GM19035 (cell line): ENCODE data around the gene PSRC1.
"Not testable (repeated sequence)": the region's sequence is repeated elsewhere in the genome, so short reads cannot be mapped to it uniquely, and the experiment has no call there.

Experiments
- ATAC-seq: cut with Tn5 transposase; IDR thresholded peaks from one replicate; pipeline ENCODE4 v1.9.1; 2021; ENCODE audit not compliant: unreplicated experiment

The PSRC1 gene

GRCh38 chr1:109282952-109283747 lies at the start of gene PSRC1:
PSRC1 (minus strand) TSS chr1:109283145.
- ATAC-seq, result peak; percentile 96

DNA sequence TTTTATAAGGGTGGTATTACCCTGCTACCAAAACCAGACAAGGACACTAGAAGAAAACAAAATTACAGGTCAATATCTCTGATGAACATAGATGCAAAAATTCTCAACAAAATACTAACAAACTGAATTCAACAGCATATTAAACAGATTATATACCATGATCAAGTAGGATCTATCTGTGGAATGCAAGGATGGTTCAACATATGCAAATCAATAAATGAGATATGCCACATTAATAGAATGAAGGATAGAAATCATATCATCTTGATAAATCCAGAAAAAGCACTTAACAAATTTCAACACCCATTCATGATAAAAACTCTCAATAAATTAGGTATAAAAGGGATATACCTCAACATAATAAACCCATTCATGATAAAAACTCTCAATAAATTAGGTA lies 48.2 kb upstream of the PSRC1 start:
- ATAC-seq, result no peak

DNA sequence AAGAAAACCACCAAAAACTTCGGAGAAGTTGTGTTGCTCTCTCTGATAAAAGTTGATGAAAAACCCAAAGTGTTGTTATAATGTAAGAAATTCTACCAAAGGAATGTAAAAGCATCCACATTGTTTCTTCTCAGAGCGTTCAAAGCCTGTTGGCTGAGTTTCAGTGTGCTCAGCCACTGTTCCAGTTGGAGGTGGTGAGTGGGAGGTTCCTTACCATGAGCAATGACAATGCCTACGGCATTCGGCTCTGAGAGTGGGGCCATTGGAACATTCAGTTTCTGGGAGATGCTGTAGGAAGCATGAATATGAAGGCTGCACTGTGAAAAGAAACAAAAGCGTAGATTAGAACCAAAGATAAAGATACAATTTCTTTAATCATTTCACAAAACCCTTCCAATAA lies 44.3 kb upstream of the PSRC1 start:
- no peak for ATAC-seq

DNA sequence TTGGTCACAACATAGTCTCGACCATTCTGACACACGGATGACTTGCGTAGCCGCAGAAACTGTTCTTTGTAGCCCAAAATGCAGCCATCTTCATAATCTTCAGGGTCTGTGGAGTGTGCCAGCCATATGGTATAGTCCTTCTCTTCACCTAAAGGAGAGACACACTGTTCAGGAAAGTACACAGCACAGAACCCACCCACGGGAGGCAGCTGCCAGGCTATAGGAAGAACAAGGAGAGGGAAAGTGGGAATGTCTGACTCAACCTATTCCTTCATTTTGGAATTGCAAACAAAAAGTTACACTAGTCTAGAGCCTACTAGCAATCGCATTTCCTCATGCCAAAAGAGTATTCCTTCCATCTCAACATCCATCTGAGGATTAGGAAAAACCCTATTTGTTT lies 40.0 kb upstream of the PSRC1 start:
- no peak for ATAC-seq

GRCh38 chr1:109319114-109319513 lies 36.2 kb upstream of the PSRC1 start:
- no peak for ATAC-seq

DNA sequence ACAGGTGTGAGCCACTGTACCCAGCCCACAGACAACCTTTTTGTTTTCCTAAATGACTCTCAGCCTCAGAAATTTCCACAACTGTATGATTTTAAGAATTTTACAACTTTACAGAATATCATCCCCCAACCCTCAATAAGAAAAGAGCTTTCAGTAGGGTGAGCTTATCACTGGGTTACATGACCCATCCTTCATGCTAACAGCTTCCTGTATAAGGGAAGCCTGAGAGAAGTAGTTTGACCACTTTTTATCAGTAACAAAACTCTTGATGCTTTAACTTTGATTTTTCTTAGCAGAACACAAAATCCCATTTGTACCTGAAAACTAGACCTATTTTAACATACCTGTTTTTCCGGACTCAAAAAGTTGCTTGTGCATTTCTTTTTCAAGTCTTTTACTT lies 33.6 kb upstream of the PSRC1 start:
- ATAC-seq, result no peak

GRCh38 chr1:109315288-109315687 lies 32.3 kb upstream of the PSRC1 start:
- ATAC-seq, result no peak

GRCh38 chr1:109314795-109315194 lies 31.9 kb upstream of the PSRC1 start:
- ATAC-seq, result no peak

GRCh38 chr1:109312978-109313775 lies 30.2 kb upstream of the PSRC1 start:
- ATAC-seq, result no peak

- no peak for ATAC-seq
These were observed 29.3 kb upstream of the PSRC1 start for GRCh38 chr1:109312246-109312645.

DNA sequence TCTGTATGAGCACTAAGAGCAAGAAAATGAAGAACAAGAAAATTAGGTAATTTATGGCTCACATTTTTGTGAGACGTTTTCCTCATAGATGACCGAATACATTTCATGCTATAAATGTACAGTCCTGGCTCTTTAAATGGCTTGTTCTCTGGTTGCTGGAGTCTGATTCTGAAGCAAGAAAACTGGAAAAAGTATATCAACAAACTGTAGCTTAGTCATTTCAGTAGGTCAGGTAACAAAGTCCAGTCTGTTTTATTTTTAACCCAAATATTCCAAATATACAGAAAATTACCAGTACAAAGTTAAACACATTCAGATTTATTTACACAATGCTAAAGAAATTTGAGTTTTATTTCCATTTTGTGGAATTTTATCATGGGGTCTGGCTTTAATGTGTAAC lies 26.4 kb upstream of the PSRC1 start:
- ATAC-seq, result no peak

DNA sequence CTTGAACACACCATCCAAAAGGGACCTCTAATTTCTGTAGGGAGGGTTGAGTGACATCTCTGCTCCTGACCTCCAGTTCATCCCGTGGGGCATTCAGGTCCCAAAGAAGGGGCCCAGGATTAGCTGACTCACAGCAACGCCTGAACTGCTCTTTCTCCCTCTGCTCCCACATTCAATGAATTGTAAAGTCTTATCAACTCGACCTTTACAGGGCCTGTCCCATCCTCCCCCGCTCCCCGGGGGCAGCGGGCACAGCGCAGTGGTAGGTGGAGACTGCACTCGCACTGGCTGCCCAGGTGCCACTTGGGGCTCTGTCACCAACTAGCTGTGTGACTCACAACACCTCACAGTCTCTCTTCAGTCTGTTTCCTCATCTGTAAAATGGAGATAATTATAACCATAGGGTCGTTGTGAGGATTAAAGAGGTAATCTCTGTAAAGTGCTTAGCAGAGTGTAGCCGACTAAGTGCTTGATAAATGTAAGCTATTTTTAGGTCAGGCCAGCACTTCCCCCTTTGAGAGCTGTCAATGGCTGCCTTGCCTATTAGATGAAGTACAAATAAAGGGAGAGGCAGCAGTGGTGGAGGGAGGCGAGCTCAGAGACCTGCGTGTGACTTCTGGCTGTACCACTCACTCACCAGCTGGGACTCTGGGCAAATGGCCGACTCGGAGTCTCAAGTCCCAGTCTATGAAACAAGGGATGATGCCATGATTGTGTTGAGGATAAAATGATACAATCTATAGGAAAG lies 24.5 kb upstream of the PSRC1 start:
- no peak for ATAC-seq

DNA sequence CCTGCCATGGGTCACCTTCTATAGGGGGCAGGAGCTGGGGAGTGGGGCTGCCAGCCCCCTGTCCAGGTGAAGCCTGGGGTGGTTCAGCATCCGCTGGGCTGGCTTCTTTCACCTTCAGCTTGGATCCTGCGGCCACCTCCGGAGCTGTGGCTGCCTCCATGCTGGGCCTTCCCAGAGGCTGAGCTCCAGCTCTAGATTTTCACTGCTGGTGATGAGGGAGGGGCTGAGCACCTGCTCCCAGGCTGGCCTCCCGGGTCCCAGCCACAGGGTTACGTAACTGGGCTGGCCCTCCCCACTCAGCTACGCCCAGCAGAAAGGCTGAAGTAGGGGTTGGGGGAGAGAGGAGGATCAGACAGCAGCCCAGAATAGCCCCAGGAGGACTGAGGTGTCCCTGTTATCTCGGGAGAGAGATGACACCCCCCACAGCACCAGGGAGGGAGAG lies 23.9 kb upstream of the PSRC1 start, which contains the start of gene MYBPHL:
Gene MYBPHL, minus strand, starts transcription at position 180 of the 442 bp plus-strand sequence. Its CDS starts 20 bp downstream, at position 160.
- no peak for ATAC-seq

GRCh38 chr1:109305991-109306390 lies 23.0 kb upstream of the PSRC1 start:
- ATAC-seq, result not testable (repeated sequence)

DNA sequence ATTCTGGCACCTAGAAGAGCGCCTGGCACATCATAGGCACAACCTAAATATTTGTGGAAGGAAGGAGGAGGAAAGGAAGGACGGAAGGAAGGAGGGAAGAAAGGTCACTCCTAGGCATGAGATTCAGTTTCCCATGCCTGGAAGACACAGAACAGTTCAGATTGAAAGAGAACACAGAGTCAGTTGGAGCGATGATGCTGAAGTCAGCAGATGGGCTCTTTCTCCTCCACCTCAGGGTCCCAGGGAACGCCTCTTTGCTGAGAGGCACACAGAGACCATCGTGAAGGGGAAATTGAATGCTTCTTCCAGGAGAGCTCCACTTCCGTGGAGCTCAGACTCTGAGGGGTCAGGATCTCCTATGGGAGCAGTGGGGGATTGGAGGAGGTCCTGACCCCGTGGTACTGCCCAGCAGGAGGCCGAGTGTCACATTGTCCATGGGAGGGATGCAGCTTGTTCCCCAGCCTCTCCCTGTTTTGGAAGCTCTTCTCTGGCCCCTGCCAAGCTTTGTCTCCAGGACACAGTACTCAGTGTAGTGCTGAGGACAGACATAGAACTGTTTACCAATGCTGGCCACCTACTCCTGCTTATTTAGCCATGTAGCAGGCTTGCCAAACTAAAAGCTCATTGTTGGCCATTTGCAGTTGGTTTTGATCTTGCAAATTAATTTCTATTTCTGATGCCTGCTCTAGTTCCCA lies 21.4 kb upstream of the PSRC1 start:
- no peak for ATAC-seq

DNA sequence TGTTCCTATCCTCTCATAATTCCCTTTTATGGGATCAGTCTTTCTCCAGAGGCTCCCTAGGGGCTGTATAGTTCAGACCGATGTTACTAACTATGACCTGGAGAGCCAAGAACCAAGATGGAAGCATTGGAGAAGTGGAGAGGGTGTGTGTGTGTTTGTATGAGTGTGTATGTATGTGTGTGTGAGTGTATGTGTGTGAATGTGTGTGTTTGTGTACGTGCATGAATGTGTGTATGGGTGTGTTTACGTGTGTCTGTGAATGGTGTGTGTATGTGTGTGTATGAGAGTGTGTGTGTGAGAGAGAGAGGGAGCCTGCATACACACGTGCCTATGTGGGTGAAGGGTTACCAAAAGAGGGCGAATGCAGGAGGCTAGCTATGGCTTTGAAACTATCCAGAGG lies 18.9 kb upstream of the PSRC1 start:
- no peak for ATAC-seq

DNA sequence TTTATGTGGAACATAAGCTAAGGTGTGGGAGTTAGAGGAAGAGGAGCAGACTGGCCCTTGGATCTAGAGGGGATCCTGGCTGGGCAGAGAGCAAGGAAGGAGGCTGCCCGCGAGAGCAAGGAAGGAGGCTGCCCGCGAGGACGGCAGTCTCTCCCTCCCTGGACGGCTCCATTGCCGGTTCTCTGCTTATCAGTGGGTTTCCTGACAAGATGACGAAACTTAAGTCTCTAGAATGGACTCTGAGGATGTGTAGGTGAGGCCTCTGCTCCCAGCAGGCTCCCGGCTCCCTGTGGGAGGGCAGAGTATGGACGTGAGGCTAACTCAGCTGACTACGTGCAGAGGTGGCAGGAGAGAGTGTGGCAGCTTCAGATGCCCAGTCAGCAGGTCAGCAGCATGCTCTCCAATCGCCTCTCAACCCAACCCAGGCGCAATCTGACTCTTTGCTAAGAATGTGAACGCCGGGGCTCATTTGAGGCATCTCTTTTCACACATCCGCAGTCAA lies 17.8 kb upstream of the PSRC1 start:
- no peak for ATAC-seq

DNA sequence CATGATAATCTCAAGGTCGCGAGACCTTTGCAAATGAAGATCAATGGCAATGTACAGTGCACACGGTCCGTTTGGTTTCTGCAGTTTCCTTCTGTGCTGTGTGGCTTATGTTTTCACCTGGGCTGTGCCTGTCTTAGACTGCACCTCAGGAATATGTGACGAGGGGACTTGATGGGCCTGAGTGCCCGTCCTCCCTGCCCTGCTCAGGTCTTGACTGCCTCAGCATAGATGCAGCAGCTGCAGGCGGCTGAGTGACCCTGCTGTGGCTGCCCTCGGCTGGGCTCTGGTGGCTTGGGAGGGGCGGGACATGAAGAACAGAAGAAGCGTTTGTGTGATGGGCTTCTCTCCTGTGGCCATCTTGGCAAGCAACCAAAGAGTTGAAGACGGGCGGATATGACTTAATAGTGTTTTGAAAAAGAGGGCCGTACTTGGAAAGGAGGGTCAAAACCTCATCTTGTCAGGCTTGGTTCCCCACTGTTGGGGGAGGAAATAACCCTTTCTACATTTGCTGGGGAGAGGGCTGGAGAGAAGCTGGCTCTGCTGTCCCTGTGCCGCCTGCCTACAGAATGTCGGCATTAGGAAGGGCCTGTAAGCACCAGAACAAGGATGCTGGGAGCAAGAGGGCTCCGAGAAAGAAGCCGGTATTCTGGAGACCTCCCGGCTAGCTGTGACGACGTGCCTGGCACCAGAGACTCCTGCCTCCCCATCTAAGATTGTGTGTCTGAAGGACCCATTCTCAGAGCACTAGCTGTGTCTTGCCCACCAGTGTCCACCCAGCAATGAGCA lies 16.8 kb upstream of the PSRC1 start:
- ATAC-seq, result no peak

GRCh38 chr1:109298666-109299557 lies 16.0 kb upstream of the PSRC1 start:
- no peak for ATAC-seq
